PC-3 (cell line): ENCODE results near the gene SERPINF2. TPM values are rescaled to one million over a fixed set of nuclear protein-coding genes. Genes with fewer than 3 reads are reported as not detected.
"Not testable (repeated sequence)": the region's sequence is repeated elsewhere in the genome, so short reads cannot be mapped to it uniquely, and the experiment has no call there.

ENCODE experiments used
- ATAC-seq: fragments of 200-7000 bp; cut with Tn5 transposase; 2 replicates; pipeline ENCODE4 v1.9.1; 2020; ENCODE audit warnings: mild to moderate bottlenecking, moderate library complexity
- BruUV-seq: library from RNA; stranded (reverse); fragments of 400-500 nt; replicated peaks from 2 replicates; lab custom pipeline; 2021; lab: Mats Ljungman, UMichigan
- CTCF ChIA-PET: fragments of 300-600 bp; sonication (Branson Sonifier 250); formaldehyde crosslinking; loops from one replicate; lab custom pipeline; 2022; ENCODE audit warnings: antibody characterized with exemption; lab: Charles Lee
- POLR2A ChIA-PET: fragments of 300-600 bp; sonication (Branson Sonifier 250); formaldehyde crosslinking; loops from one replicate; lab custom pipeline; 2022; ENCODE audit warnings: antibody characterized with exemption; ENCODE audit not compliant: unreplicated experiment; lab: Charles Lee
- DNase-seq: peaks from one replicate; pipeline ENCODE4 v3.0.0-alpha.2; 2015
- H2AFZ ChIP-seq: fragments of 300-600 bp; sonication (generic); 2 replicates; pipeline ENCODE4 v1.6.0; 2016; ENCODE audit warnings: antibody characterized with exemption, low read length
- H3F3A ChIP-seq: fragments of 300-600 bp; sonication (generic); one replicate; pipeline ENCODE4 v1.6.0; 2017; ENCODE audit warnings: antibody characterized with exemption, low read length, control low read depth, mild to moderate bottlenecking; ENCODE audit not compliant: unreplicated experiment
- H3K27ac ChIP-seq: fragments of 300-600 bp; sonication (generic); 2 replicates; pipeline ENCODE4 v1.5.1; 2016; ENCODE audit warnings: mild to moderate bottlenecking, low read length
- H3K27me3 ChIP-seq: fragments of 300-600 bp; sonication (generic); 2 replicates; pipeline ENCODE4 v1.6.1; 2016; ENCODE audit warnings: low read length, mixed read lengths
- H3K36me3 ChIP-seq: fragments of 300-600 bp; sonication (generic); 2 replicates; pipeline ENCODE4 v1.6.1; 2016; ENCODE audit warnings: low read depth, mixed run types, low read length, mixed read lengths
- H3K4me1 ChIP-seq: fragments of 300-600 bp; sonication (generic); 2 replicates; pipeline ENCODE4 v1.5.1; 2016; ENCODE audit warnings: low read length; ENCODE audit not compliant: insufficient read depth
- H3K4me2 ChIP-seq: fragments of 300-600 bp; sonication (generic); 2 replicates; pipeline ENCODE4 v1.6.0; 2016; ENCODE audit warnings: low read length
- H3K4me3 ChIP-seq: fragments of 300-600 bp; sonication (generic); 2 replicates; pipeline ENCODE4 v1.5.1; 2016; ENCODE audit warnings: mild to moderate bottlenecking, low read length, mixed read lengths
- H3K79me2 ChIP-seq: fragments of 300-600 bp; sonication (generic); 2 replicates; pipeline ENCODE4 v1.6.1; 2017; ENCODE audit warnings: low read length, mixed read lengths
- H3K9ac ChIP-seq: fragments of 300-600 bp; sonication (generic); 2 replicates; pipeline ENCODE4 v1.6.0; 2016; ENCODE audit warnings: mild to moderate bottlenecking, low read length
- H3K9me2 ChIP-seq: fragments of 300-600 bp; sonication (generic); replicated peaks from 2 replicates; pipeline ENCODE4 v1.6.1; 2016; ENCODE audit warnings: mixed run types, low read length, mixed read lengths
- H3K9me3 ChIP-seq: fragments of 300-600 bp; sonication (generic); 2 replicates; pipeline ENCODE4 v1.6.1; 2016; ENCODE audit warnings: low read length, mixed read lengths
- H4K20me1 ChIP-seq: fragments of 300-600 bp; sonication (generic); 2 replicates; pipeline ENCODE4 v1.6.1; 2016; ENCODE audit warnings: low read length, mixed read lengths
- CTCF ChIP-seq: fragments of 300-600 bp; sonication (generic); conservative IDR thresholded peaks from 2 replicates; pipeline ENCODE4 v1.5.1; 2017; ENCODE audit warnings: antibody characterized with exemption, low read depth, mild to moderate bottlenecking, low read length
- EZH2 ChIP-seq: fragments of 300-600 bp; sonication (generic); IDR thresholded peaks from one replicate; pipeline ENCODE4 v1.6.1; 2017; ENCODE audit warnings: antibody characterized with exemption, mild to moderate bottlenecking, low read length; ENCODE audit not compliant: unreplicated experiment
- EZH2phosphoT487 ChIP-seq: fragments of 300-600 bp; sonication (generic); IDR thresholded peaks from 2 replicates; pipeline ENCODE4 v1.6.1; 2018; ENCODE audit warnings: mild to moderate bottlenecking, antibody characterized with exemption, low read length, borderline replicate concordance
- intact Hi-C: fragments of 100-400 bp; cut with micrococcal nuclease; formaldehyde crosslinking; loops from 2 replicates; pipeline ENCODE4 v1.9.0; 2023
- total RNA-seq: library from RNA; depleted of rRNA; stranded (reverse); fragments of >200 nt; gene quantifications from 2 replicates; pipeline ENCODE4 v1.2.3, GENCODE V29; 2014

Gene SERPINF2
- total RNA-seq, 1 experiment from 2014 or later = 2.5 TPM

- no TSS peak for BruUV-seq
- H3F3A ChIP-seq = no peaks in the 10 kb centered on the region
- no peak overlapping the region for H2AFZ ChIP-seq
- no peak overlapping the region for H3K4me3 ChIP-seq
- no peak overlapping the region for H3K4me2 ChIP-seq
- no peaks in the 10 kb centered on the region for H3K9me3 ChIP-seq
- H3K36me3 ChIP-seq = no peaks in the 10 kb centered on the region
- ChIA-PET POLR2A (no interaction called here), CTCF (no interaction called here)
- no peak overlapping the region for H3K27ac ChIP-seq
- ATAC-seq (no peak), DNase-seq (no peak)
- intact Hi-C loops = no loop called here
- no peak for TF ChIP-seq CTCF
- H3K9ac ChIP-seq = no peak overlapping the region
- H4K20me1 ChIP-seq = no peaks in the 10 kb centered on the region
- H3K4me1 ChIP-seq = no peaks in the 10 kb centered on the region
- no peaks in the 10 kb centered on the region for H3K27me3 ChIP-seq
- H3K79me2 ChIP-seq = no peaks in the 10 kb centered on the region
- H3K9me2 ChIP-seq = no peaks in the 10 kb centered on the region
Observed at GRCh38 chr17:1697681-1698080, 45.0 kb upstream of the SERPINF2 start.

- CTCF ChIA-PET, DNase-seq, H3K79me2 ChIP-seq, intact Hi-C loops, H3F3A ChIP-seq, H3K9ac ChIP-seq, H2AFZ ChIP-seq, H3K9me3 ChIP-seq, H3K9me2 ChIP-seq, POLR2A ChIA-PET, H3K27me3 ChIP-seq, H3K4me2 ChIP-seq, H3K36me3 ChIP-seq, H3K4me3 ChIP-seq, H3K4me1 ChIP-seq, H3K27ac ChIP-seq, BruUV-seq, H4K20me1 ChIP-seq: not testable (repeated sequence)
- 0 out of 2 replicates have a peak, but pooled peaks have one; percentile 24 for ATAC-seq
Observed at GRCh38 chr17:1699891-1700290, 42.8 kb upstream of the SERPINF2 start.

GRCh38 chr17:1703063-1703462 is 39.6 kb upstream of the SERPINF2 start:
- TF ChIP-seq CTCF (no peak), EZH2 (no peak), EZH2phosphoT487 (no peak)
- DNase-seq (no peak), ATAC-seq (peak; percentile 74)
- CTCF ChIA-PET = no interaction called here
- H3K9me3 ChIP-seq = no peaks in the 10 kb centered on the region
- H3K9ac ChIP-seq = no peak overlapping the region
- intact Hi-C loops = no loop called here
- H3K27me3 ChIP-seq = no peaks in the 10 kb centered on the region
- H3F3A ChIP-seq = no peaks in the 10 kb centered on the region
- H3K27ac ChIP-seq = no peak overlapping the region
- H3K4me1 ChIP-seq = no peaks in the 10 kb centered on the region
- no peak overlapping the region for H2AFZ ChIP-seq
- H3K4me2 ChIP-seq = no peak overlapping the region
- no peaks in the 10 kb centered on the region for H3K79me2 ChIP-seq
- H3K4me3 ChIP-seq = no peak overlapping the region
- no peaks in the 10 kb centered on the region for H3K36me3 ChIP-seq
- no TSS peak for BruUV-seq
- POLR2A ChIA-PET = no interaction called here
- no peaks in the 10 kb centered on the region for H3K9me2 ChIP-seq
- no peaks in the 10 kb centered on the region for H4K20me1 ChIP-seq
